Parathyroid adenoma (tissue), 2 donors: Measurements from ENCODE around the gene POFUT2.

Source experiments
- H2AFZ ChIP-seq: fragments of 300-600 bp; sonication (generic); one replicate; pipeline ENCODE4 v1.7.0; 2017; ENCODE audit warnings: antibody characterized with exemption, mild to moderate bottlenecking
- H3K27ac ChIP-seq: fragments of 300-600 bp; sonication (generic); one replicate; pipeline ENCODE4 v1.7.0; 2017
- H3K27me3 ChIP-seq: fragments of 300-600 bp; sonication (generic); one replicate; pipeline ENCODE4 v1.7.0; 2017; ENCODE audit warnings: low read length; ENCODE audit not compliant: control insufficient read depth, insufficient read depth
- H3K36me3 ChIP-seq: fragments of 300-600 bp; sonication (generic); one replicate; pipeline ENCODE4 v1.7.0; 2017; ENCODE audit warnings: low read length; ENCODE audit not compliant: control insufficient read depth, insufficient read depth
- H3K4me1 ChIP-seq: fragments of 300-600 bp; sonication (generic); one replicate; pipeline ENCODE4 v1.7.0; 2017; ENCODE audit warnings: control low read depth
- H3K4me2 ChIP-seq: fragments of 300-600 bp; sonication (generic); one replicate; pipeline ENCODE4 v1.7.0; 2017; ENCODE audit warnings: low read length
- H3K4me3 ChIP-seq: fragments of 300-600 bp; sonication (generic); one replicate; pipeline ENCODE4 v1.7.0; 2017; ENCODE audit warnings: low read depth, low read length
- H3K79me2 ChIP-seq: fragments of 300-600 bp; sonication (generic); one replicate; pipeline ENCODE4 v1.7.0; 2017; ENCODE audit warnings: control low read depth
- H3K9ac ChIP-seq: fragments of 300-600 bp; sonication (generic); one replicate; pipeline ENCODE4 v1.7.0; 2017; ENCODE audit warnings: mild to moderate bottlenecking
- H3K9me3 ChIP-seq: fragments of 300-600 bp; sonication (generic); one replicate; pipeline ENCODE4 v1.7.0; 2017; ENCODE audit warnings: low read length; ENCODE audit not compliant: control insufficient read depth
- TF ChIP-seq, protein P1 (sequence below): fragments of 300-600 bp; sonication (generic); IDR thresholded peaks from one replicate; pipeline ENCODE4 v1.7.0; 2017; ENCODE audit warnings: antibody characterized with exemption, mild to moderate bottlenecking
- donor health status: primary hyperparathyroidism.

The POFUT2 gene

GRCh38 chr21:45253180-45253579 is 34.5 kb downstream of the POFUT2 start:
- no peaks in the 10 kb centered on the region for H3K9me3 ChIP-seq
- H3K27me3 ChIP-seq, result peaks cover under 1% of the 10 kb centered on the region
- no peak overlapping the region for H3K4me3 ChIP-seq
- no peak overlapping the region for H3K27ac ChIP-seq
- H3K9ac ChIP-seq, result no peak overlapping the region
- no peaks in the 10 kb centered on the region for H3K79me2 ChIP-seq
- no peak overlapping the region for H3K4me2 ChIP-seq
- TF ChIP-seq, protein P1, sequence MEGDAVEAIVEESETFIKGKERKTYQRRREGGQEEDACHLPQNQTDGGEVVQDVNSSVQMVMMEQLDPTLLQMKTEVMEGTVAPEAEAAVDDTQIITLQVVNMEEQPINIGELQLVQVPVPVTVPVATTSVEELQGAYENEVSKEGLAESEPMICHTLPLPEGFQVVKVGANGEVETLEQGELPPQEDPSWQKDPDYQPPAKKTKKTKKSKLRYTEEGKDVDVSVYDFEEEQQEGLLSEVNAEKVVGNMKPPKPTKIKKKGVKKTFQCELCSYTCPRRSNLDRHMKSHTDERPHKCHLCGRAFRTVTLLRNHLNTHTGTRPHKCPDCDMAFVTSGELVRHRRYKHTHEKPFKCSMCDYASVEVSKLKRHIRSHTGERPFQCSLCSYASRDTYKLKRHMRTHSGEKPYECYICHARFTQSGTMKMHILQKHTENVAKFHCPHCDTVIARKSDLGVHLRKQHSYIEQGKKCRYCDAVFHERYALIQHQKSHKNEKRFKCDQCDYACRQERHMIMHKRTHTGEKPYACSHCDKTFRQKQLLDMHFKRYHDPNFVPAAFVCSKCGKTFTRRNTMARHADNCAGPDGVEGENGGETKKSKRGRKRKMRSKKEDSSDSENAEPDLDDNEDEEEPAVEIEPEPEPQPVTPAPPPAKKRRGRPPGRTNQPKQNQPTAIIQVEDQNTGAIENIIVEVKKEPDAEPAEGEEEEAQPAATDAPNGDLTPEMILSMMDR, result no peak
- no peak overlapping the region for H2AFZ ChIP-seq
- no peaks in the 10 kb centered on the region for H3K36me3 ChIP-seq
- no peaks in the 10 kb centered on the region for H3K4me1 ChIP-seq

DNA sequence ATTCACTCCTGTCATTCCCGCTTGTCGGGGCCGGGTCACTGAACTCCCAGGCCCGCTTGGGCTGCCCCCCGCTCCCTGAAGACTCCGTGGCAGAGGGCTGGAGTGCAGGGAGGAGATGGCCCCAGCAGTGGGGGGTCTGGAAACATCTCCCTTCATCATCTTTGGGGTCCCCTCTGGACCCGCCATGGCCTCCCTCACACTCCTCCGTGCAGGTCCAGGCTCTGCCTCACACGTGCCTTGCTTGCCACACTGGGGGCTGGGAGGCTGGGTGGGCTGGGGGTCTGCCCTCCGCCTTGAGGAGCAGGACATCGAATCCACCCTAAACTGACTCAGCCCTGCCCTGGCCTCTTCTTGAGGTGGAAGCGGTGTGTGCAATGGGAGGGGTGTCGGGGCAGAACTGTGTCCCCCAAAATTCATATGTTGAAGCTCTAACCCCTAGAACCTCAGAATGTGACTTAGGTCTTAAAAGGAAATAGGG is 35.2 kb downstream of the POFUT2 start:
- H3K9ac ChIP-seq, result no peak overlapping the region
- no peaks in the 10 kb centered on the region for H3K36me3 ChIP-seq
- no peak overlapping the region for H3K4me3 ChIP-seq
- H3K9me3 ChIP-seq, result no peaks in the 10 kb centered on the region
- H3K4me1 ChIP-seq, result no peaks in the 10 kb centered on the region
- no peak overlapping the region for H2AFZ ChIP-seq
- no peaks in the 10 kb centered on the region for H3K79me2 ChIP-seq
- TF ChIP-seq, protein P1, result no peak
- no peak overlapping the region for H3K27ac ChIP-seq
- peaks cover 3% of the 10 kb centered on the region for H3K27me3 ChIP-seq
- no peak overlapping the region for H3K4me2 ChIP-seq

DNA sequence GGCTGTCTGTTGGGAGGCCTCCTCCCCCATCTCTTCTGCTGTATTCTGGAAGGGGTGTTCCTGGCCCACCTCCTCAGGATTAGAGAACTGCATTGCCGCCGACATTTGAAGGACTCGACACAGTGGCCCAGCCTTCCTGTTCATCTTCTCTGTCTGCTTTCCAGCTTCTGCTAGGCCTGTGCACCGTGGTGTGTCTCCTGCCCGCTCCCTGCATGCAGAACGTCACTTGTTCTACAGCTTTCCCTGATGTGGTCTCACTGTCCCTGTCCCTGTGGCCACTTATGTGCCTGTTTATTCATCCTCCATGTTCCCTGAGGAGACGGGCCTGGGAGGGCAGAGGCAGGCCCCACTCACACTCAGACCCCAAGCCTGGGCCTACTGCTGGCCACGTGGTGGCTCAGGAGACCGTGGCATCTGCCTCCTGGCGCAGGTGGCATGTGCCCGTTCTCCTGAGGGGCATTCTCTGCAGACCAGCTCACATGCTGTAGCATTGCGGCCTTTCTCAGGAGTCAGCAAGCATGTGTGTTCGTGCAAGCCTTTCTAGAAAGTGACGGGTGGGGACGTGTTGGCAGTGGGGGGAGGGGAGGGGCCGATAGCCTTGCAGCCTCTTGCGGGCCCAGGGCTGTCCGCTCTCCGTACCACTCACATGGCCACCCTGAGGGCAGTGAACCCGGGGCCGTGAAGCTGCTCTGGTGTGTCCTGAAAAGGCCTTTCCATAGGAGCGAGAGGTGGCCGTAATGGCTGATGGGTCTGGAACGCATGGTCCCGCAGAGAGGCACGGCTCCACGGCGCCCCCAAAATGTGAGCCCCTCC is 35.9 kb downstream of the POFUT2 start:
- Histone ChIP-seq H3K9ac (no peak overlapping the region), H3K4me3 (no peak overlapping the region), H3K4me1 (no peaks in the 10 kb centered on the region), H3K27ac (no peak overlapping the region), H3K36me3 (no peaks in the 10 kb centered on the region), H3K4me2 (no peak overlapping the region), H3K27me3 (peaks cover 3% of the 10 kb centered on the region), H3K79me2 (no peaks in the 10 kb centered on the region), H2AFZ (no peak overlapping the region), H3K9me3 (no peaks in the 10 kb centered on the region)
- TF ChIP-seq, protein P1, result no peak

GRCh38 chr21:45250914-45251634 is 36.6 kb downstream of the POFUT2 start:
- Histone ChIP-seq H3K4me1 (no peaks in the 10 kb centered on the region), H3K9ac (no peak overlapping the region), H3K79me2 (no peaks in the 10 kb centered on the region), H3K36me3 (no peaks in the 10 kb centered on the region), H2AFZ (no peak overlapping the region), H3K9me3 (no peaks in the 10 kb centered on the region), H3K27ac (no peak overlapping the region), H3K27me3 (peaks cover 3% of the 10 kb centered on the region), H3K4me3 (no peak overlapping the region), H3K4me2 (no peak overlapping the region)
- TF ChIP-seq, protein P1, result no peak
